H1 (cell line): Measurements from ENCODE around the gene DNAH8. TPM values are rescaled to one million over a fixed set of nuclear protein-coding genes. Genes with fewer than 3 reads are reported as not detected.

Source experiments
- CTCF ChIA-PET: fragments of 300-600 bp; sonication (Branson Sonifier 250); formaldehyde crosslinking; loops from one replicate; lab custom pipeline; 2021; ENCODE audit not compliant: partially characterized antibody; lab: Charles Lee
- POLR2A ChIA-PET: fragments of 300-600 bp; sonication (Branson Sonifier 250); formaldehyde crosslinking; loops from one replicate; lab custom pipeline; 2021; ENCODE audit warnings: inconsistent platforms; ENCODE audit not compliant: partially characterized antibody; lab: Charles Lee
- DNase-seq, 2 experiments: peaks; one replicate each; pipeline versions ENCODE4 v3.0.0 to v3.0.0-alpha.2; 2010 to 2022; ENCODE audit warnings: low spot score in 2 of 2, low read depth in 1 of 2, mixed read lengths in 1 of 2
- FAIRE-seq: peaks from 2 replicates; lab custom pipeline; 2011; peaks lifted over from hg19 to GRCh38; lab: Jason Lieb, UNC
- H2AFZ ChIP-seq: 2 replicates; pipeline ENCODE4 v1.8.1; 2012; ENCODE audit warnings: low read length, inconsistent platforms
- H2AK5ac ChIP-seq: 2 replicates; pipeline ENCODE4 v1.6.1; 2013; ENCODE audit warnings: low read depth, low read length
- H2BK120ac ChIP-seq: replicated peaks from 2 replicates; pipeline ENCODE3; 2013; ENCODE audit warnings: low read depth, low read length, inconsistent platforms
- H2BK12ac ChIP-seq: 2 replicates; pipeline ENCODE4 v1.6.1; 2013; ENCODE audit warnings: low read depth, low read length
- H2BK15ac ChIP-seq: 2 replicates; pipeline ENCODE4 v1.6.1; 2013; ENCODE audit warnings: low read length
- H2BK20ac ChIP-seq: 2 replicates; pipeline ENCODE4 v1.6.1; 2013; ENCODE audit warnings: low read length
- H2BK5ac ChIP-seq: 2 replicates; pipeline ENCODE4 v1.6.1; 2013; ENCODE audit warnings: low read depth, low read length
- H3K14ac ChIP-seq: 2 replicates; pipeline ENCODE4 v1.6.1; 2013; ENCODE audit warnings: inconsistent platforms; ENCODE audit not compliant: insufficient read length
- H3K18ac ChIP-seq: 2 replicates; pipeline ENCODE4 v1.6.1; 2013; ENCODE audit warnings: low read length; ENCODE audit errors: extremely low read depth
- H3K23ac ChIP-seq: 2 replicates; pipeline ENCODE4 v1.6.1; 2013; ENCODE audit warnings: inconsistent platforms; ENCODE audit not compliant: insufficient read length
- H3K23me2 ChIP-seq: 2 replicates; pipeline ENCODE4 v1.6.1; 2013; ENCODE audit warnings: low read depth, low read length
- H3K27ac ChIP-seq: 2 replicates; pipeline ENCODE4 v1.6.1; 2011; ENCODE audit warnings: low read depth, low read length, inconsistent platforms
- H3K27me3 ChIP-seq, 4 experiments: replicated peaks in 1 of 4; 1 replicate in 1 of 4; 2 replicates in 3 of 4; pipeline versions ENCODE4 v1.6.1 to v1.8.1; 2011 to 2013; ENCODE audit warnings: low read length in 3 of 4, mild to moderate bottlenecking in 3 of 4, inconsistent platforms in 2 of 4, mixed read lengths in 2 of 4, moderate library complexity in 1 of 4; ENCODE audit not compliant: control insufficient read depth in 3 of 4, insufficient read depth in 3 of 4; ENCODE audit errors: extremely low read depth in 1 of 4
- H3K36me3 ChIP-seq, 4 experiments: 2 replicates each; pipeline versions ENCODE4 v1.6.1 to v1.8.1; 2011 to 2013; ENCODE audit warnings: mild to moderate bottlenecking in 4 of 4, low read length in 3 of 4, moderate library complexity in 2 of 4, control low read depth in 1 of 4, inconsistent platforms in 1 of 4; ENCODE audit not compliant: insufficient read depth in 4 of 4, control insufficient read depth in 2 of 4
- H3K4ac ChIP-seq: replicated peaks from 2 replicates; pipeline ENCODE3; 2013; ENCODE audit warnings: low read length, low read depth, mixed read lengths, inconsistent platforms; ENCODE audit not compliant: insufficient read length
- H3K4me1 ChIP-seq, 4 experiments: replicated peaks in 1 of 4; 1 replicate in 1 of 4; 2 replicates in 3 of 4; pipeline versions ENCODE4 v1.6.1 to v1.8.1; 2011 to 2013; ENCODE audit warnings: low read length in 3 of 4, inconsistent platforms in 2 of 4, mixed read lengths in 1 of 4; ENCODE audit not compliant: insufficient read depth in 4 of 4, control insufficient read depth in 3 of 4
- H3K4me2 ChIP-seq, 2 experiments: 2 replicates each; pipeline versions ENCODE4 v1.6.1 to v1.8.1; 2011 to 2013; ENCODE audit warnings: low read depth in 2 of 2, low read length in 2 of 2, control low read depth in 1 of 2, inconsistent platforms in 1 of 2, mild to moderate bottlenecking in 1 of 2; ENCODE audit not compliant: insufficient read depth in 1 of 2
- H3K4me3 ChIP-seq, 4 experiments: fragments of 200-600, 300-600 bp in 1 of 4; sonication (generic), shearing (Covaris generic), sonication (Bioruptor Twin) in 1 of 4; 2 replicates each; pipeline versions ENCODE4 v1.5.1 to v1.8.1; 2011 to 2016; ENCODE audit warnings: low read length in 4 of 4, low read depth in 3 of 4, control low read depth in 2 of 4, inconsistent platforms in 2 of 4, mild to moderate bottlenecking in 2 of 4, mixed read lengths in 1 of 4, moderate library complexity in 1 of 4; ENCODE audit not compliant: insufficient read depth in 2 of 4; ENCODE audit errors: extremely low read depth in 1 of 4
- H3K56ac ChIP-seq: replicated peaks from 2 replicates; pipeline ENCODE3; 2013; ENCODE audit warnings: low read depth, mild to moderate bottlenecking, mixed read lengths, low read length, inconsistent platforms; ENCODE audit not compliant: insufficient read length
- H3K79me1 ChIP-seq: 2 replicates; pipeline ENCODE4 v1.6.1; 2013; ENCODE audit warnings: low read depth, low read length, control low read depth
- H3K79me2 ChIP-seq, 2 experiments: 2 replicates each; pipeline versions ENCODE4 v1.6.1 to v1.8.1; 2012 to 2013; ENCODE audit warnings: low read length in 2 of 2, mild to moderate bottlenecking in 2 of 2, inconsistent platforms in 1 of 2; ENCODE audit not compliant: insufficient read depth in 2 of 2, control insufficient read depth in 1 of 2
- H3K9ac ChIP-seq, 4 experiments: replicated peaks in 1 of 4; 1 replicate in 1 of 4; 2 replicates in 3 of 4; pipeline versions ENCODE4 v1.6.1 to v1.8.1; 2011 to 2013; ENCODE audit warnings: low read depth in 3 of 4, low read length in 3 of 4, control low read depth in 2 of 4, mild to moderate bottlenecking in 2 of 4, moderate library complexity in 2 of 4, inconsistent platforms in 1 of 4; ENCODE audit errors: extremely low read depth in 1 of 4
- H3K9me3 ChIP-seq, 2 experiments: 2 replicates each; pipeline versions ENCODE4 v1.6.1 to v1.8.1; 2012 to 2013; ENCODE audit warnings: mild to moderate bottlenecking in 2 of 2, moderate library complexity in 2 of 2, control low read depth in 1 of 2, inconsistent platforms in 1 of 2, low read depth in 1 of 2, low read length in 1 of 2, mixed read lengths in 1 of 2; ENCODE audit not compliant: insufficient read depth in 2 of 2
- H4K20me1 ChIP-seq, 2 experiments: replicated peaks in 1 of 2; 2 replicates each; pipeline versions ENCODE3 to v1.8.1; 2011 to 2013; ENCODE audit warnings: inconsistent platforms in 2 of 2, low read length in 2 of 2, mild to moderate bottlenecking in 1 of 2; ENCODE audit not compliant: insufficient read depth in 2 of 2, control insufficient read depth in 1 of 2
- H4K5ac ChIP-seq: 2 replicates; pipeline ENCODE4 v1.6.1; 2013; ENCODE audit warnings: low read length, low read depth, mixed read lengths, inconsistent platforms; ENCODE audit not compliant: insufficient read length
- H4K8ac ChIP-seq: 2 replicates; pipeline ENCODE4 v1.8.0; 2013; ENCODE audit warnings: mild to moderate bottlenecking, moderate library complexity, low read length, inconsistent platforms; ENCODE audit not compliant: insufficient read depth; ENCODE audit errors: extremely low read depth
- H4K91ac ChIP-seq: replicated peaks from 2 replicates; pipeline ENCODE3; 2013; ENCODE audit warnings: low read length, mixed read lengths, inconsistent platforms; ENCODE audit not compliant: insufficient read length
- BRCA1 ChIP-seq: IDR thresholded peaks from 2 replicates; pipeline ENCODE4 v1.6.1; 2012; ENCODE audit warnings: low read depth, low read length, improper control_type of control experiment
- CHD1 ChIP-seq: IDR thresholded peaks from 2 replicates; pipeline ENCODE4 v1.6.1; 2012; ENCODE audit warnings: low read depth, low read length, improper control_type of control experiment
- FOSL1 ChIP-seq: IDR thresholded peaks from 2 replicates; pipeline ENCODE4 v1.6.1; 2011; ENCODE audit warnings: mild to moderate bottlenecking, low read depth, low read length, moderate library complexity; ENCODE audit not compliant: insufficient read depth
- GABPA ChIP-seq: IDR thresholded peaks from 2 replicates; pipeline ENCODE4 v1.6.1; 2011; ENCODE audit warnings: mild to moderate bottlenecking, low read length, moderate library complexity, borderline replicate concordance; ENCODE audit not compliant: insufficient read depth
- JUND ChIP-seq: IDR thresholded peaks from 2 replicates; pipeline ENCODE4 v1.6.1; 2011; ENCODE audit warnings: mild to moderate bottlenecking, improper control_type of control experiment, low read length
- MAX ChIP-seq: IDR thresholded peaks from 2 replicates; pipeline ENCODE4 v1.6.1; 2012; ENCODE audit warnings: inconsistent platforms
- POLR2AphosphoS5 ChIP-seq: IDR thresholded peaks from 2 replicates; pipeline ENCODE4 v1.6.1; 2011; ENCODE audit warnings: low read depth, low read length
- RXRA ChIP-seq: IDR thresholded peaks from 2 replicates; pipeline ENCODE4 v1.6.1; 2011; ENCODE audit warnings: low read depth, mild to moderate bottlenecking, low read length, moderate library complexity; ENCODE audit not compliant: insufficient read depth
- SIN3A ChIP-seq, 2 experiments: IDR thresholded peaks in 1 of 2; conservative IDR thresholded peaks in 1 of 2; 2 replicates each; pipeline ENCODE4 v1.6.1; 2011 to 2012; ENCODE audit warnings: low read length in 2 of 2, improper control_type of control experiment in 1 of 2, low read depth in 1 of 2, mild to moderate bottlenecking in 1 of 2
- SIX5 ChIP-seq: IDR thresholded peaks from 2 replicates; pipeline ENCODE4 v1.6.1; 2011; ENCODE audit warnings: mild to moderate bottlenecking, low read depth, low read length
- ZNF274 ChIP-seq: IDR thresholded peaks from 2 replicates; pipeline ENCODE4 v1.7.0; 2012; ENCODE audit warnings: low read length, borderline replicate concordance; ENCODE audit errors: extremely low read depth
- WGBS, 2 experiments: shearing (Covaris generic) in 1 of 2; methylation state at CpG; one replicate each; pipeline versions ENCODE4 v1.1.6 to v1.1.7; 2013 to 2015; ENCODE audit warnings: low lambda C conversion rate in 2 of 2, mixed read lengths in 2 of 2, inconsistent platforms in 1 of 2, low coverage in 1 of 2, missing lambda C conversion rate in 1 of 2; ENCODE audit not compliant: insufficient replicate concordance in 2 of 2, insufficient coverage in 1 of 2, insufficient read length in 1 of 2; ENCODE audit errors: extremely low coverage in 1 of 2, missing lambda C conversion rate in 1 of 2; 5-methylcytosine and 5-hydroxymethylcytosine counted together
- polyA plus RNA-seq, 7 experiments: library from polyadenylated mRNA; depleted of rRNA in 3 of 7; stranded (reverse) in 5 of 7; unstranded in 2 of 7; fragments of >200 nt in 5 of 7; fragments of 200-250 nt in 2 of 7; gene quantifications; 1 replicate in 5 of 7; 2 replicates in 1 of 7; 4 replicates in 1 of 7; pipeline versions ENCODE4 v1.2.1 to v1.2.3, GENCODE V29; 2011 to 2013; ENCODE audit warnings: missing spikeins in 2 of 7, mixed read lengths in 2 of 7
- total RNA-seq: library from RNA; stranded (reverse); fragmentation: NEBNext Ultra II Directional; extraction: Animal tissue kit (Norgen Biotek cat#: 25700); gene quantifications from 2 replicates; pipeline ENCODE4 v1.2.1, GENCODE V29; 2021
- TF ChIP-seq, protein P1 (sequence below), 3 experiments: IDR thresholded peaks; 1 replicate in 2 of 3; 2 replicates in 1 of 3; pipeline versions ENCODE4 v1.5.1 to v1.6.1; 2011; ENCODE audit warnings: low read length in 3 of 3, mild to moderate bottlenecking in 3 of 3, inconsistent platforms in 2 of 3, low read depth in 1 of 3, moderate library complexity in 1 of 3; ENCODE audit not compliant: insufficient read depth in 1 of 3; ENCODE audit errors: control extremely low read depth in 1 of 3

The DNAH8 gene
- total and polyA plus RNA-seq, 2 of the 8 experiments (the other 6 are each of a cell fraction or from before 2014, with no cell fraction given): under 0.01 TPM; not detected in 1

- Histone ChIP-seq H2AK5ac (no peak overlapping the region), H2AFZ (0 out of 2 replicates have a peak overlapping the region, but pooled peaks have one; percentile 77), H3K4me2 (no peak overlapping the region), H4K5ac (no peak overlapping the region), H3K4me1 (no peaks in the 10 kb centered on the region; a peak in 1 of 7 replicates), H2BK120ac (no peak overlapping the region), H3K79me2 (no peaks in the 10 kb centered on the region), H3K18ac (no peak overlapping the region), H2BK20ac (no peak overlapping the region), H3K36me3 (no peaks in the 10 kb centered on the region), H3K4me3 (no peak overlapping the region), H3K23ac (no peak overlapping the region), H3K9me3 (no peaks in the 10 kb centered on the region), H2BK5ac (no peak overlapping the region), H3K4ac (no peak overlapping the region), H3K56ac (no peak overlapping the region), H3K14ac (no peak overlapping the region), H3K9ac (no peak overlapping the region), H3K79me1 (no peaks in the 10 kb centered on the region), H3K23me2 (no peaks in the 10 kb centered on the region), H4K8ac (no peak overlapping the region), H3K27me3 (no peaks in the 10 kb centered on the region), H4K91ac (no peak overlapping the region), H3K27ac (no peak overlapping the region), H2BK12ac (no peak overlapping the region), H4K20me1 (no peaks in the 10 kb centered on the region), H2BK15ac (no peak overlapping the region)
- ChIA-PET CTCF (interaction anchor here (0.7 to 4.3 kb wide), 43 partner anchors 11 to 437 kb away, joined by 3 to 37 read pairs (median 5); partner anchors contain the start of gene SAYSD1), POLR2A (no interaction called here)
- DNase-seq (no peak), FAIRE-seq (no peak)
- 85% methylated on average over 6 of the region's 6 CpGs; no CpG with 5 or more reads in 1 of the 2 experiments for WGBS, 2 experiments
- TF ChIP-seq CHD1: no peak
- no peak for TF ChIP-seq POLR2AphosphoS5
- no peak for TF ChIP-seq MAX
- TF ChIP-seq JUND: no peak
- TF ChIP-seq GABPA: no peak
- TF ChIP-seq RXRA: no peak
- no peak for TF ChIP-seq SIN3A (conservative IDR thresholded peaks at IDR 0.05 in 1 of 2, IDR thresholded peaks at IDR 0.05 in 1 of 2; ENCODE audit: low read depth in 1 of 2, low read length in 2 of 2)
- no peak for TF ChIP-seq FOSL1
- TF ChIP-seq, protein P1, sequence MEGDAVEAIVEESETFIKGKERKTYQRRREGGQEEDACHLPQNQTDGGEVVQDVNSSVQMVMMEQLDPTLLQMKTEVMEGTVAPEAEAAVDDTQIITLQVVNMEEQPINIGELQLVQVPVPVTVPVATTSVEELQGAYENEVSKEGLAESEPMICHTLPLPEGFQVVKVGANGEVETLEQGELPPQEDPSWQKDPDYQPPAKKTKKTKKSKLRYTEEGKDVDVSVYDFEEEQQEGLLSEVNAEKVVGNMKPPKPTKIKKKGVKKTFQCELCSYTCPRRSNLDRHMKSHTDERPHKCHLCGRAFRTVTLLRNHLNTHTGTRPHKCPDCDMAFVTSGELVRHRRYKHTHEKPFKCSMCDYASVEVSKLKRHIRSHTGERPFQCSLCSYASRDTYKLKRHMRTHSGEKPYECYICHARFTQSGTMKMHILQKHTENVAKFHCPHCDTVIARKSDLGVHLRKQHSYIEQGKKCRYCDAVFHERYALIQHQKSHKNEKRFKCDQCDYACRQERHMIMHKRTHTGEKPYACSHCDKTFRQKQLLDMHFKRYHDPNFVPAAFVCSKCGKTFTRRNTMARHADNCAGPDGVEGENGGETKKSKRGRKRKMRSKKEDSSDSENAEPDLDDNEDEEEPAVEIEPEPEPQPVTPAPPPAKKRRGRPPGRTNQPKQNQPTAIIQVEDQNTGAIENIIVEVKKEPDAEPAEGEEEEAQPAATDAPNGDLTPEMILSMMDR (IDR thresholded peaks at IDR 0.05; ENCODE audit: control extremely low read depth in 1 of 3, insufficient read depth in 1 of 3, low read depth in 1 of 3, low read length in 3 of 3): no peak
- no peak for TF ChIP-seq SIX5
- no peak for TF ChIP-seq BRCA1
- TF ChIP-seq ZNF274: no peak
Measured at GRCh38 chr6:38873001-38873400, 157.9 kb downstream of the DNAH8 start.
